8988T (cell line): ENCODE measurements around the gene PLA2G4D.
A peak's percentile ranks its signal among the peaks of the same experiment; 100 is the strongest.

ENCODE experiments used
- DNase-seq: peaks from one replicate; pipeline ENCODE4 v3.0.0; 2011

Gene PLA2G4D

DNA sequence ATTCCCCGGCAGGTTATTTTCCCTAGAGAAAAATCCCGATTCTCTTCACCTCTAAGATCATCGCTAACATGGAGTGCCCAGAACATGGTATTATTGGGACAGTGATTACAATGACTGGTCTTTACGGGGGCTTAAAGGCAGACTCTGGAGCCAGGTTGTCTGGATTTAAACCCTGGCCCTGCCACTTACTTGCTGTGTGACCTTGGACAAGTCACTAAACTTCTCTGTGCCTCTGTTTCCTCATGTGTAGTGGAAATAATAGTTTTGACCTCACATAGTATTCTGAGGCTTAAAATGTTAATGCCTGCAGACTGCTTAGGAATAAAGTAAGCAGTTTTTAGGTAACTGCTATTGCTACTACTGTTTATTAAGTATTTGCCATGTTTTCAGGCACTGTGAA lies 4.4 kb downstream of the PLA2G4D start:
- DNase-seq, result no peak

DNA sequence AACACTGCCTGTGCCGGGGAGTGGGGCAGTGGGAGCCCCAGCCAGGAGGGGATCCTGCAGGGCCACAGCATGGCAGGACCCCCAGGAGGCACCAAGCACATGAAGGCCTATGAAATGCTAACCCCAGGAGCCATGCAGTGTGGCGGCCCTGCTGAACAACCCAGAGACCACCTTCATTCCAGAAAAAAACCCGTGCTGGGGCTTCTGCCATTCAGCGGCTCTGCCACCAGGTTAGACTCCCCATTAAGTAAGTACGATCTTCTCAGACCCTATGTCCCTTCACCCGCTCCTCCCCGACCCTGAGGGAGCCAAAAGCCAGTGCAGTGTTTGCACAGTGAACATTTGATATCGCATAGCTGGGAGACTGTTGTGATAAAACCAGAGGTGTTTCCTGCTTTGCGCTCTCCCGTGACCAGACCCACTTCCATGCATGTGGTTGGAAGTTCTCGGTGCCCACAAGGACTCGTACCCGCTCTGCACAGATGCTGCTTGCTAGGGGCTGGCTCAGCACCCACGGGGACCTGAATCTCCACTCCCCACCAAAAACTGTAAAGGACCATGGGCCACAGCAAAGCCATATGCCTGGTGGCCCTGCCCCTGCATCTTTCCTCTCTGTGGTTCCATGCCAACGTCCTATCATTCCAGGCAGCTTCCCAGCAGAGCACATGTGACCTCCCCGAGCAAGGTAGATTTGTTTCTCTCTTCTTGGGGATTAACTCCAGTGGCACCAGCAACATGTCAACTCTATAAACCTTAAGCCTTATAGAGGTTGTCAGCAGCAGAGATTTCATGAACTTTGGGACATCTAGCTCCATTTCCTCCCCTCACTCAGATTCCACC lies 5.3 kb downstream of the PLA2G4D start:
- no peak for DNase-seq

DNA sequence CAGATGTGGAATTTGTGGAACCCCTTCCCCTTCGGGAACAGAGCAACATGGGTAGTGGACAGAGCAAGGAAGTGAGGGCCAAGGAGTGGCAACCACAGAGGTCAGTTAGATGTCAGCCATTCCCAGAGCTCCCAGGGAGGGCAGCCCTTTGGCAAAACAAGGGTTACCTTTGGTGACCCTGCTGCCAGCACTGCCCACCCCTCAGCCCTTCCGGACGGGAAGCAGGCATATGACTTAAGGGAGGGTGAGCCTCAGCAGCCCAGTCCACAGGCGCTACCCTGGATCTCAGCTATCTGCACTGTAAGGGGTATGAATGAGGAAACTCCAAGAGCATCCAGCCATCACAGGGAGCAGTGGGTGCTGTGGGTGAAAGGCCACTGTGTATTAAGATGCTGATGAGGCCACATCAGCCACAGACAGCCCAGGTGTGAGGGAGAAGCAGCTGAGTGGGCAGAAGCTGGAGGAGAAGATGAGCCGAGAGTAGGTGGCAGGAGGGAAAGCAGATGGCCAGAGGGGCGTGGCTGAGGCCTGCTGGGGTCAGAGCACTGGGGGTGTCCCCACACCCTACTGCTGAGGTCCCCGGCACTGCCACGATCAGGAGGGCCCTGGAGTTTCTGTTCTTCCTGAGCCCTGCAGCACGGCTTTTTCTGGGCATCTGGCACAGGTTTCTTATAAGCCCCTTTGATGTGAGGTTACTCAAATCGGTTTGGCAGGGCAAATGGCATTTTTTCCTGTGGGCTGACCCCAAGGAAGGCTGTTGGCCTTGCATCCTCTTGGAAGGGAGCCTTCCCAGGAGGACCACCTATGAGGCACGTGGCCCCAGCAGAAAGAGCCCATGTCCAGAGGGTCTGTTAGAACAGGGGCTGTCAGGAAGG lies 6.2 kb downstream of the PLA2G4D start:
- DNase-seq, result no peak

DNA sequence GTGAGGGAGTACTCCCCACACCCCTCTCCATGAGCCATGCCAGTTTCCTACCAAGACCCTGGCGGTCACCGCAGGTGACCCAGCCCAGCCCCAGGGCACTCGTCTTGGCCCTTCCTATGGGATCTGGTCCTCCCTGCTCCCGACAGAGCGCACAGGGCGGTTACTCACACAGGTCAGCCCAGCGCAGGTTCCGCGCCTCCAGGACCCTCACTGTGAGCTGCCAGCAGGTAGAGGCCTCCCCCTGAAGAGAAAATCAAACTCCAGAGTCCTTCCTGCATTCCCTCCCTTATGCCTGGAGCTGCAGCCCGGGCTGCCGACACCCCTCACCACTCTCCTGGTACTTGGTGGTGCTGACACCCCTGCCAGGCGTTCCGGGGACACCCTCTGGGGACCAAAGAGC lies 6.9 kb downstream of the PLA2G4D start:
- no peak for DNase-seq

DNA sequence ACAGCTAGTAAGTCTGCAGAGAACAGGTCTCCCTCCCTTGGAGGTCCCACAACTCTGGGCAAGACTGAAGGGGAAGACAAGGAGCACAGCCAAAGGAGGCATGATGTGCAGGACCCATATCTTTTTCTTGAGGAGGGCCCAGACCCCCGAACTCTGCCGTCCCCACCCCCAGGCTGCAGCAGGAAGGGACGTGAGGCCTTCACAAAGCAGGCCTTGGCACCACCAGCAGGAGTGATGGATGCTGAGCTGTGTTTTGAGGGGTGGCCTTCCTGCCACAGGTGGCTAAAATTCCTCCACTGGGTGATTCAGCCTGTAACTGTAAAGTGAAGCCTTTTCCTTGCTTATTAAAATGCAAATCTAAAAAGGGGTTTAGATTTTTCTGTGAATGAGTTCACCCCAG lies 8.6 kb downstream of the PLA2G4D start:
- DNase-seq, result no peak

DNA sequence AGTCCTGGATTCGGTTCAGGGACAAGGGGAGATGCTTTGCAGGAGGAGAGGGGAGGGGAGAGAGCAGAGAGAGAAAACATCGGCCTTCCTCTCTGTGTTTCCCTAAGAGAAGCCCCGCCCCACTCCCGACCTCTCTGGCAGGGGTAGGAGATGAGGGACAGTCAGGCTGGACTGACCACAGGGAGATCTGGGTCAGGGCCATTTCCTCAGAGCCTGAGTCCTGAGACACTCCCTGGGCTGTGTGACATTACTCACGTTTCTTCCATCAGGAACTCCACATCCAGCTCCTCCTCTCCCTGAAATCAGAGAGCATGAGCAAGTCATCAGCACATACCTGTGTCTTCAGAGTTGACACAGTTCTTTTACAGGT lies 9.1 kb downstream of the PLA2G4D start:
- DNase-seq, result no peak

DNA sequence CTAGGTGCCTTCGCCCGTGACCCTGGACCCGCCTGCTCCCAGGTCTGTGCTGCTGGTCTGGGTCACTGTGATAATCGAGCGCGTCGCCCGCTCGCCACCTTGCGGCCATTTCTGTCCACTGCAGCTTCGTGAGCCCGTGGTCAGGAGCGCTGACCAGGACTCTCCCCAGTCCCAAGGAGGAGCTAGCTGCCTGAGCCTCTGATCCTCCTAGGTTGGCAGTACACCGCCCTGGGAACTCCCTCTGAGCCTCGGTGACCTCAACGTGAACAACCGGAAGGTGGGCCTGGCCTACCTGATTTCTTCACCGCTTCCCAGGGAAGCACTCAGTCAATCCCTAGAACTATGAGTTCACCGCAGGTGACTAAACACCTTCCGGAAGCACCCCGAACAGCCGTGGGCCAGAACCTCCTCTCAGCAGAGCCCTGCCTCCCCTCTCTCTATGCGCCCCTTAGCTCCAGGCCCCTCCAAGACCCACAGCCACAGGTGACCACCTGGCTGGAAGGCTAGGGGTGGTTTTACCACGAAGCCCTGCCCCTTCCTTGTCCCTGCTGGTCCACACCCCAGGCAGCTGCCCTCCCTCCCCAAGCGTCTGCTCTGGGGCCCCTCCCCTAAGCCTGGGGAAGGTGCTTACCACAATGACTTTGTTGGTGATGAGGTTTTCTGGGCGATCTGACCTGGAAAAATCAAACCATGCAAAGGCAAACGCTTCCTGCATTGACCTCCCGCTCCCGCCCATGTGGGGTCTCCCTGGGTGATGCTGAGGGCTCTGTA lies 9.7 kb downstream of the PLA2G4D start:
- DNase-seq, result peak; percentile 72

DNA sequence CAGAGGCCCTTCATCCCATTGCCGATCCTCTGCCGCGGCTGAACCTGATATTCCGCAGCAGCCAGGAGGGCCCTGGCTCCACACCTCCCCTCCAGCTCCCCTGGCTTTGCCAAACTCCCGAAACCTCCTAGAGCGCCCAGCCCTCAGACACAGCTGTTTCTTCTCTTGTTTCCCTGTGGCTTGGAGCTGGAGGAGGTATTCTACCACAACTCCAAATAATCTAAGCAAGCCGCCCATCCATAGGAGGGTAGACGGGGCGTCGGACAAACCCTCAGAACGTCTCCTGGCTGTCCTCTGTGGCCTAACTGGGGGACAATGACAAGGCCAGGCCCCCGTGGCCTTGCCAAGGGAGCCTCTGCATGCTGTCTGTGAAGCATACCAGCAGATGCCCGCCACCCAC lies 10.4 kb downstream of the PLA2G4D start:
- DNase-seq, result no peak

DNA sequence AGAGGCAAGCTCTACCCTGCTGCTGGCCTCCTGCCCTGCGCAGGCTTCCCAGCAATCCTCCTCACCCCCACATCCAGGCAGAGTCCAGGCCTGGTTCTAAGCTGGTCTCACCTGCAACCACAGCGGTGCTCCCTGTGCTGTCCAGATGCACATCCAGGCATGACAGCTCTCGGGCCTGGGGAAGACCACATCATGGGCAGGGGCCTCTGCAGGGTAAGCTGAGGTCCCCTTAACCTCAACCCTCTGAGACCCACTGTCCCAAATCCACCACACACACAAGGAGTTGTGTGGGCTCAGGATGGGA lies 10.8 kb downstream of the PLA2G4D start:
- no peak for DNase-seq

DNA sequence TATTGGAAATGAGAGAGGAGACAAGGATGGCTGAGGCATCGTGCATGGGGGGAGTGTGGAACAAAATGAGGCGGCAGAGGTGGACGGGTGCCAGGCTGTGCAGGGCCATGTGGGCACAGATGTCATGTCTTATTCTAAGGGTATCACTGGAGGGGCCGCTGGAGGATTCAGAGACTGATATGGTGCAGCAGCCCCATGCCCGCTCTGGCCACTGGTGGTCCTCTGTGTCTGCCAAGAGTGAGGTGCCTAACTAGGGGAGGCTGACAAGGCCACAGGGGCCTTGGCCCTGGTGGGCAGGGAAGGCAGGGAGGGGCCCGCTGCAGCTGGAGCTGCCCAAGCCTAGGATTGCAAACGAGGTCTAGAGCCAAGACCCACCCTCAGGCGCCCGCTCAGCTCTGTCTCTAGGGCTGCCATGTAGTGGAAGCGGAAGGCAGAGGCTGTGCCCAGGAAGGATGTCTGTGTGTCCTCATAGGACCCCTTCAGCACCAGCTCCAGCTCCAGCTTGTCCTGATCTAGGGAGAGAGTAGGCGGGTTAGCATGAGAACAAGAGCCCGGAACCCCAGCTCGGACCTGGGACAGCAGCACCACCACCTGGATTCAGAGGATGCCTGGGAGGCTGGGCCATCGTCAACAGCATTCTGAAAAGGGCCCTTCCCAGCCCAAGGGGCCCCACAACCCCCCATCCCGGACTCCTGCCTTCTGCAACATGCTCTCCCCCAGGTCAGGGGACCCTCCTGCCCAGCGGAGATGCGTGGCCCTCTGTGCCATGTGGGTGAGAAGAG lies 11.3 kb downstream of the PLA2G4D start:
- DNase-seq, result no peak

DNA sequence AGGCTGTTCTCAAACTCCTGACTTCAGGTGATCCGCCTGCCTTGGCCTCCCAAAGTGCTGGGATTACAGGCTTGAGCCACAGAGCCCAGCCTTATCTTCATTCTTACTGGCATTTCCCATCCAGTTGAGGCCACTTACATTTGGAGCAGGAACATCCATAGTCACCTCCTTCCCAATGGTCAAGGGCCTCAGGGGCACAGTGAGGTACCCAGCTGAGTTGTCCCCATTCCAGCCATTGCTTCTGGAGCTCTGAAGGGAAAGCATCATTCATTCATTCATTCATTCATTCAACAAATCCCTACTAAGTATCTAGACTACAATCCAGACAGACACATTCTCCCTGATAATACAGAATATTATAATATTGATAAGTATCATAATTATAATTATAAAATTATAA lies 12.2 kb downstream of the PLA2G4D start:
- no peak for DNase-seq

DNA sequence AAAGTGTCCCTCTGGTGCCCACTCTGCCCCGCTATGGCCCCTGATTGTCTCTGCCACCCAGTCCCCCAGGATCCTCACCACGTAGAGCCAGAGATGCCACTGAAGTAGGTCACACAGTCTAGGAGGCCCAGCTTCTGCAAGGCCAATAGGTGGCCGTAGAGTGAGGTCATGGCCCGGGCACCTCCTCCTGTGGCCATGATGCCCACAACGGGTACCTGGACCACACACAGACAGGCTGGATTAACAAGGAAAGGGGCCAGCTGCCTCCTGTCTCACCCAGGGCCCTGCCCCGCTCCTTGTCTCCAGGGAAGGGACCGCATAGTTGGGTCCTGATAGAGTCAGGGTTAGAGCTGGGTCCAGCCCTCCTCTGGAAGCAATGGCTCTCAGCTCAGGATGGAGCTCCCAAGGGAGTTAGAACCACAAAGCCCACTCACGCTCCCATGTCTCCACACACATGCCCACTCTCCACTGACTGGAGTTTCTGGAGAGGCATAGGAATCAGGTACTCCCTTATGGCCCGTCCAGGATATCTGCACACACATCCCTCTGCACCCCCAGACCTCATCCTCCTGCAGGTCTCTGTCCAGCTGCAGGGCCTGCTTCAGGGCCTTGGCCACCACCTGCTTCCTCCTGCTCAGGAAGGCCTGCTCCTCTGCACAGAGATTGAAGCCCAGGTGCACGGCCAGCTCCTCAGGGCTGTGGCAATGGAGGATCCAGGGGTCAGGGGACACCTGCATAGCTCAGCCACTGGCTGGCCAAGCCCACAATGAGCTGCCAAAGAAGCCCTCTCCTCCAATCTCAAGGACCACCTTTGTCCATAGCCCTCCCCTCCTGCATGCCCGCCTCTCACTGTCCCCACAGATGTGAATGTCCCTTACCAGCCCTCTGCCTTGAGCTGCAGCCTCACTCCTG lies 13.2 kb downstream of the PLA2G4D start:
- DNase-seq, result no peak

DNA sequence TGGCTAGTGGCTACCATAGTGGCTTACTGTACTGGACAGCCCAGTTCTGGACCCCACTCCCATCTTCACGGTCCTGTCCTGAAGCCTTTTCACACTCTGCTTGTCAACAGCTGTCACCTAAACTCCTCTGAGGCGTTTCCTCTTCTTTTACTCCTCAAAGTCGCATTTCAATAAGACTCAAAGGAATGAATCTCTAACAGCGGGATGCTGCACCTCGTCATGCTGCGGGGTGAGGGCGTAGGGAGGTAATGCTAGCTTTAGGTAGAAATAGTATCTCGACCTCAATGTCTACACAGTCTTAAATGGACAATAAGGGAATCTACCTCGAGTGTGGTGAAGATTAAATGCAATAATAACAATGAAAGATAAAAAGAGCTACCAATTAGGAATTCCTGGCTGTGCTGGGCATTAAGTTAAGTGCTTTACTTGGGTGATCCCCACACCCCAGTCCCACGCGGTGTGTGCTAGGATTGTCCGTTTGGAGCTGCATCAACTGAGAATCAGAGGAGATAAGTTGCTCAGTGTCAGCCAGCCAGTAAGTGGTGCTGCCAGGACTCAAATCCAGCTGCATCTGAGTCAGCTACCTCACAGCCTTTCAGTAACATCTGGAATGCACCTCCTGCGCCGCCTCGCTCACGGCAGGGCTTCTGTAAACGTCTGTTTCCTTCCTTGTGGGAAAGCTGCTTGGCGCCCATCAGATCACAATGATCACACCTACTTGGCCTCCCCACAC lies 14.0 kb downstream of the PLA2G4D start:
- DNase-seq, result no peak

DNA sequence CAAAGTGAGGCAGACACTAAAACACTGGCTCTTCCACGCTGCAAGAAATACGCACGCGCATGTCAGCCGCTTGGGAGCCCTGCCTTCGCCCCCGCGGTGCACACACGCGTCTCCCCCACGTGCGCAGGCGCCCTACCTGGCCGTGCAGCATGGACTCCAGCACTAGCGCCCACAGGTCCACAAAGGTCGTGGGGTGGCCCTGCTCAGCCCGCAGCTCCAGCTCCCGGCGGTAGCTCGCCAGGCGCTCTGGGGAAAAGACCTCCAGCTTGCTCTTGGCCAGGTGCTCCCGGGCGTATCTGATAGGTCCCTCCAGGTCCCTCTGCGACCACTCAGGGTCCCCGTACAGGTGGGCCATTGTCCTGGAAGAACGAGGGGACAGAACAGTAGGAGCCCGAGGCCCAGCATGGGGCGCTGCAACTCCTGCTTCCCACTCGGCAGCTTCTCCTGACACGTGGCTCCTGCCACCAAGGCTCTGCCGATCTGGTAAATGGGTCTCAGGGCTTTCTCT lies 14.9 kb downstream of the PLA2G4D start:
- no peak for DNase-seq

DNA sequence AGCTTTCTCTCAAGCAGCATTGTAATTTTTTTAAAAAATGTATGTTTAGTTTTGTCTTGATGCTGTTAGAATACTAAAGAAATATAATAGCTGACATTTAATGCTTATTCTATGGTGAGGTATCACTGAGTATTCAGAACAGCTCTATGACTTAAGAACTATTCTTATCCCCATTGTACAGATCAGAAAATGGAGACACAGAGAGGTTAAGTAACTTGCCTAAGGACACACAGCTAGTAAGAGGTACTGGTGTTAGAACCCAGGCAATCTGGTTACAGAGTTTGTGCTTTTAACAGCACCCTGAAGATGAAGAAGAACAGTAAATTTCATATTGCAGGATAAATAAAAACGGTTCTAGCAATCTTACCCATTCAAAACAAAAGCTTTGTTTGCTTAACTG lies 15.5 kb downstream of the PLA2G4D start:
- no peak for DNase-seq

DNA sequence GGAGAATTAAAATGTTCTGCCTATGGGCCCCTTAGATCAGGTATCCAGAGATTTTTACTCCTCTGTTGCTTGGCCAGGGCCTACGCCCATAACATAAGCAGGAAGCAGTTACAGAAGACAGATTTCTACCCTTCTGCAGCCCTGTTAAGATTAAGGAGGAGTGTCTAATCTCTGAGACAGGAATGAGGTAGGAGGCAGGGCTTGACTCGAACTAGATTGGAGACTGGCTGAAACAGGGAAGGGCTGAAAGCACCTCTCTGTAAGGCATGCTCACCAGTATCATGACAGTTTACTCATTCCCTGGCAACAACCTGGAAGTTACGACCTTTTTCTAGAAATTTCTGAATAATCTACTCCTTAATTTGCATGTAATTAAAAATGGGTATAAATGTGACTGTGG lies 16.7 kb downstream of the PLA2G4D start:
- no peak for DNase-seq

DNA sequence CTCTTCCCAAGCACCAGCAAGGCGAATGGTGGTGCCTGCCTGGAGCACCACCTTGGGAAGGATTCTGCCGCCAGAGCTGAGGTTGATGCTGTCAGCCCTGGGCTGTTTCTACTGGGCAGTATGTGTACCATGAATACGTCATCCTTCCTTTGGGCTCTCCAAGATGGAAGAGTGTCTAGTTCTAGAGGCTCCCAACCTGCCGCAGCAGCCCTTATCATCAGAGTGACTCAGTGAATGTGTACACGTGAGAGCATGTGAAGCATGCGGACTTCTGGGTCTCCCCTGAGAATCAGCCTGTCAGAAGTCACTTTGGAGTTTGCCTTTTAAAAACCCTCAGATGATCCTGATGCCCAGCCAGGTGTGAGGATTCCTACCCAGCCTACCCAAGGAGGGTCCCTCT lies 20.9 kb downstream of the PLA2G4D start:
- DNase-seq, result no peak

DNA sequence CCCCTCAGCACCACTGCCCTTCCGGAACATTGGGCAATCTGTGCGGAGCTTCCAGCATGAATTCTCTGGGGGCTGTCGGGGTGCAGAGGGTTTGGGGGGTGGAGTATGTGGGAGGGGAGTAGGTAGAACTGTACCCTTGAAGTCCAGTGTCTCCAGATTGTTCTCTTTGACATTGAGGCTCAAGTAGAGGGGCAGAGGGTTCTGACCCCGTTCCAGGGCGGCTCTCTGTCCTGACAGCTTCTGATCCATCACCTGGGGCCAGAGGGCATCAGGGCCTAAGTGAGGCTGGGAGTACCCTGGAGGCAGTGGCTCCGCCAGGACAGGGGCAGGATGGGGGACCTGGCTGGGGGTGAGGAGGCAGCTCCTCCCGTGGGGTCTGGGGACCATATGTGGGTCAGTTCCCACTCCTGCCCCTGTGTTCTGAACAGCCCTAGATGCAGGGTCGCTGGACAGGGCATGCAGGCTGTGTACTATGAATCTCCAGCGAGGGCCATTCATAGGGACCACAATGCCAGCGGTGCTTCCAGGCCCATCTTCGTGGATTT lies 22.1 kb downstream of the PLA2G4D start:
- DNase-seq, result no peak

DNA sequence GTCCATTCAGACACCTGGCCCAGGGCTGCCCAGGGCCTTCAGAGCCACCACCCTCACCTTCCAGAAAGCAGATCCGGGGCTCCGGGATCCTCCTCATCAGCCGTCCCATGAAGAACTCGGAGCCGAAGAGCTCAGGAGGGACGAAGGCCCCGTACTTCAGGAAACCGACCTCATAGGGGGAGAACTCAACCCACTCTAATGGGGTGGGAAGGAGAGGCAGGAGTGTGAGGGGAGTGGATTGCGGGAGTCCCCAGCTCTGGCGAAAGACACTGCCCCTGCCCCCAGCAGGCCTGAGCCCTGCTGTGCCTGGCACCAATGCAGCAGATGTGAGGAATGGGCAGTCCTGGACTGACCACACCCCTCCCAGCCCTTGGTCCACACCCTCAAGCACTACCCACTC lies 22.6 kb downstream of the PLA2G4D start:
- no peak for DNase-seq

DNA sequence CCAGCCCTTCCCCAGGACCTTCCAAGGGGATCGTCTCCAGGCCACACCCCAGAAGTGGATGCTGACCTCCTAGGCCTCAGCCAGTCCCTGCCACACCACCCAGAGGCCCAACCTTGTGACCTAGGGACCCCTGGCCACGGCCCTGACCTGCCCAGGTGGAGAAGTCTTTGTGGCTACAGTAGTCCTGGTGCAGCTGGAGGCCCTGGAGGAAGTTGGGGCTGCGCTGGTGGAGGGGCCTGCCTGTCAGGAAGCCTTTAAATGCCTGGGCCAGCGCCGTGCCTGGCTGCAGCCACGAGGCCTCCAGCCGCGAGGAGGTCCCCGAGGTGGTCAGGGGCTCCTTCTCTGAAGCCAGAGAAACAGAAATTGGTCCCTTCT lies 23.4 kb downstream of the PLA2G4D start:
- no peak for DNase-seq
